ENCODE measurements around the gene ZBTB21.

Gene ZBTB21

DNA sequence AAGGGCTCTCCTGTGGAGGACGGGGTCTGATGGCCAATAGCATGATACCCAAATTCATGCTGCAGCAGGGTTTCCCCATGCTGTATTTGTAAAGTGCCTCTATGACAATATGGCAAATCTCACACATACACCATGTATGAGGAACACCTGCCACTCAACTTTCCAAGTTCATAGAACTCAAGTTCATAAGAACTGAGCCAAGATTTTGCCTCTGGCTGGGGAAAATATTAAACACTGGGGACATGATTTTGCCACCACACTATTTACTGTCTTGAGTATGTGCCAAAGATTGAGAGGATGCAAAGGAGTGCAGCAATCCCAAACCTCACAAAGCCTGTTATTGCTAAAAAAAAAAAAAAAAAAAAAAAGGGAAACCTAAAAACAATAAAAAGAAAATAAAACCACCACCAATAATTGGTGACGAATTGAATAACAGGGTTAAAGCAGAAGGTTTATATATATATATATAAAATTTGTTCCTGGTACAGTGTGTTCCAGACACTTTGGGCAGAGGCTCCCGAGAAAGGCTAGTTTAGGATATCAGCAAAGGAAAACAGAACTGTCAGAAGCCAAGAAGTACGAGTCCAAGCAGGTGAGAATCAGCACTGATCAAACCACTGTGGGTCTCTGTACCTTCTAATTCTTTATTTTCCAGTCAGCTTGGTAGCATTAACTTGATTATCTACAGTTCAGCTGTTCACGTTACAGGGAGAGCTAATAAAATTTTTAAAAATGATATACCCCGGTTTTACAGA lies 24.3 kb downstream of the ZBTB21 start:
- no peak for DNase-seq

- no peak for DNase-seq
Measured at GRCh38 chr21:41983229-41983628, 26.9 kb downstream of the ZBTB21 start.

GRCh38 chr21:41980561-41980960 lies 29.6 kb downstream of the ZBTB21 start:
- DNase-seq = no peak

- no peak for DNase-seq
Measured at GRCh38 chr21:41979751-41980369, 30.3 kb downstream of the ZBTB21 start.

DNA sequence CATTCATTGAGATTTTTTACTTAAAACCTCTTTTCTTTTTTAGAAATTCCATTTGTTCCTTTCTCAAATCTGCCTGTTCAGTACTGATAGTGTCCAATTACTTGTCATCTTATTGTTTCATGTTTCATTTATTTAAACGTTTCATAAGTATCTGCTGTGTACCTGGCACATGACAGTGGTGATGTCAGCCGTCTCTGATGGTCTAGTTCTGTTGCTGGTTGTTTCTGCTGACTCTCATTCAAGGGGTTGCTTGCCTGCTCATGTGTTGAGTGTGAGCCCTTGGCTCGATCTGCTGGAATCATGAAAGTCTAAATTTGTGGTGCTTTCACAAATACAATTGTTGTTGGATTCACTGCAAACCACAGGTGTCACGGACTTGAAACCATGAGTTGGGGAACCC lies 30.8 kb downstream of the ZBTB21 start:
- no peak for DNase-seq

DNA sequence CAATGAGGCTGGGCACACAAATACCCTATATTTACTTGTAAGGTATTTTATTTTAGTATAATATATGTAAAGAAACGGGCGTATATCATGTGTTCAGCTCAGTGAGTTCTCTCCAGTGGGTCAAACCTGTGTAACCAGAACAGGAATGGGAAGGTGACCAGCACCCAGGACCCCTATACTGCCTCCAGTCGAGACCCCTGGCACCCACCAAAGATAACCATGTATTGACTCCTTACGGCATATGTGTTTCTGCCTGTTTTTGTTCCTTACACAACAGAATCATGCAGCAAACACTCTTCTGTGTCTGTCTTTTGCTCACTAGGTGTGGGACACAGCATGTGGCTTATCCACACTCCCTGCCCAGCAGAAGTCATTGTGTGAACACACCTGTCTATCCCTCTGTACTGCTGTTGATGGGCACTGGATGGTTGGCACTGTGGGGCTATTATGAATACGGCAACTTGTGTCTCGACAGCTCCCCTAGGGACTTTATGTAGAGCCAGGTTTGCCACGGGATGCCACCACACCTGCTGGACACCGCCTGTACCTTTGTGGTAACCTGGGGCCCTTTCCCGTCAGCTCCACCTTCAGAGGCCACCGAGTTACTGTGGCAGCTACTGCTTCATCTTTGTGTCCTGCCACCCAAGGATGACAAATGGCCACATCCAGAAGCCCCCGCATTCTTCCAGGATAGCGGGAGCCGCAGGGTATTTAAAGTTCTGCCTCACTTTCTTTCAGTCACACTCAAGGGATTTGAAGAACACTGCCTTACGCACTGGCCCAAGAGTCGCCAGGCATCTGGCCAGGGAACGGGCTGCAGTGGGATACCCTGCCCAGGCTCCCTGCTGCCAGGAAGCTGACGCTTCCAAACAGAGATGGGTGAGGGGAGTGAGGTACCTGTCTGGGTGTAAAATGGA lies 32.9 kb downstream of the ZBTB21 start:
- DNase-seq = no peak

DNA sequence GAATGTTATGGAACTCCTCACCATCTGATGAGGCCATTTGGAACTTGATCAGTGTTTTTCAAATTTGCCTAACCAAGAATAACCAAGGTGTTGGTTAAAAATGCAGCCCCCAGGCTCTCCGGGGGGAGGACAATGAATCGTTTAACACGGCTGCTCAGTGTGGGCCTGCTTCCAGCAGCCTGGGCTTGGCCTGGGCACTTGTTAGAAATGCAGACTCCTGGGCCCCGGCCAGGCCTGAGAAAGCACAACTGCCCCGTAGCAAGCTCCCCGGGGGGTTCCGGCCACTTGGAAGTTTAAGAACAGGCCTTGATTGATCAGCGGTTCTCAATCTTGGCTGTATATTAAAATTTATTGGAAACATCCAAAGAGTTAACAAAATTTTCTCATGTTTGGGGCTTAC lies 33.5 kb downstream of the ZBTB21 start:
- DNase-seq = no peak

- no peak for DNase-seq
Measured at GRCh38 chr21:41975391-41976272, 34.5 kb downstream of the ZBTB21 start.

DNA sequence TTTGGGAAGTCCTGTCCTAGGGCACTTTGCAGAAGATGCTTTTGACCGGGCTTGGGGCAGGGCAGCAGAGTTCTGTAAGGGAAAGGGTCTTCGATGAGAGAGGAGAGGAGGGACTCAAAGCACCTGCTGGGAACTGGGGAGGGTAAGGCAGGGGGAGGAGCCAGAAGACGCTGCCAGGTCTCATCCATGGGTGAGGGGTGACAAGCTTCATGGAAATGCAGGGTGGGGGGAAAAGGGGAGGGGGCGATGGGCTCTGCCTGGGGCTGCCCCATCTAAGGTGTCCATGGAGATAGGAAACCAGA lies 35.5 kb downstream of the ZBTB21 start:
- DNase-seq = no peak

DNA sequence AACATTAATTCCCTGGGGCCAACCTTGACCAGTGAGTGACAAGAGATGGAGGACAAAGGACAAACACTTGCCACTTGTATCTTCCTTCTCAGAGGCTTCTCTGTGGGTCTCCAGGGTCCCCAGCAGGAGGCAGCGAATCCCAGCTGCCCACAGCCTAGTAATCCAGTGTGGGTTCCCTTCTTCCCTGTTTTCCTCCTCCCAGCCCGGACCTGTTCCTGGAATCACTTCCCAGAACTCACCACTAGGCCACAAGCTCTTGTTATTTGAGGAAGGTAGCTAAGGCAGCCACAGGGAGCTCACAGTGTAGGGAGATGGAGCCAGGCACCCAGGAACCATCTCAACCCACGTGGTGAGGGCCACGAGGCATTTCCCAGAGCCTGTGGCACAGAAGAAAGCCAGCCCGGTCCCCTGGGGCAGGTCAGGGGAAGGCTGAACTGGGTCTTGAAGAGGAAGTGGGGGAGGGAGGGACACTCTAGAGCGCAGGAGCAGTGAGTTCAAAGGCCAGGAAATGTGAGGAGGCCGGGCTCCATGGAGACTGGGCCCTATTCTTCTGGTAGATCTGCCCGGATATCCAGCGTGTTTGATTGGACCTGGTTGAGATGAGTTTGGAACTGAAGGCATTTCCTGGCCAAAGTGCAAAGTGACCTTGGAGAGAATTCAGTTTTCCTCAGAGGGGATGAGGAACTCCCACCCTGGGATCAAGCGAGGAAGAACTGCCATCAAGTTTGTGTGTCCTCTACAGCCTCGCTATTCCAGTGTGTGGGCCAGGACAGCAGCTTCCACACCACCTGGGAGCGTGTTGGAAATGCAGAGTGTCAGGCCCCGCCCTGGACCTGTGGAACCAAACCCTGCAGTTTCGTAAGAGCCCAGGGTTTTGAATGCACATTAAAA lies 36.1 kb downstream of the ZBTB21 start:
- peak; percentile 37 for DNase-seq

DNA sequence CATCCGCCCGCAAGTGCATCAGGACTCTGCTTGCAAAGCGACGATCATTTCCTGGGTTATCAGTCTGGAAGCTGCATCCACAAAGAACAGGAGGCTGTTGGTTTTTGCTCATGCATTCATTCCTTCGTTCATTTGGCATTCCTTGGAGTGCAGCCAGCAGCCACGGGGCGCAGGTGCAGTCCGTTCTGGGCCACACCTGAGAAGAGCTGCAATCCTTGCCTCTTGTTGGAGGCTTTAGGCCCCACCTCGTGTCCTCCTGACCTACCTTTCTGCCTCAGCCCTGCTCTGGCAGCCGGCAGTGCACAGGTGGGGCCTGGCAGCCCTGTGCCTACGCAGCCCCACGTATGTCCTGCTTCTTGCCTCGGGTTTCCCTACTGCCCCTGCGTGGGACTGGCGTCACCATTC lies 36.7 kb downstream of the ZBTB21 start:
- no peak for DNase-seq

- DNase-seq = no peak
Measured at GRCh38 chr21:41972511-41973205, 37.5 kb downstream of the ZBTB21 start.

DNA sequence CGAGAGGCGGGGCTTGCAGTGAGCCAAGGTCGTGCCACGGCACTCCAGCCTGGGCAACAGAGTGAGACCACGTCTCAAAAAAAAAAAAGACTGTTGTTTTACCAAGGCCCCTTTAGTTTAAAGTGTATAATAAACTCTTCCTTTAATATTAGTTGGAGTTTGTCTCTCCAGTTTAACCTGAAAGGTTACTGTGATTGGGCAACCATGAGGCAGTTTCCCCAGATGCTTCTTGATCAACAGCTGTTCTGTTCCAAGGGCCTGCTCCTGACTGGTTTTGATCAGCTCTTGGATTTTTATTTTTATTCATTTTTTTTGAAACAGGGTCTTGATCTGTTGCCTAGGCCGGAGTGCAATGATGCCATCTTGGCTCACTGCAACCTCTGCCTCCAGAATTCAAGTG lies 38.3 kb downstream of the ZBTB21 start:
- no peak for DNase-seq

GRCh38 chr21:41970751-41971653 lies 39.2 kb downstream of the ZBTB21 start:
- no peak for DNase-seq

DNA sequence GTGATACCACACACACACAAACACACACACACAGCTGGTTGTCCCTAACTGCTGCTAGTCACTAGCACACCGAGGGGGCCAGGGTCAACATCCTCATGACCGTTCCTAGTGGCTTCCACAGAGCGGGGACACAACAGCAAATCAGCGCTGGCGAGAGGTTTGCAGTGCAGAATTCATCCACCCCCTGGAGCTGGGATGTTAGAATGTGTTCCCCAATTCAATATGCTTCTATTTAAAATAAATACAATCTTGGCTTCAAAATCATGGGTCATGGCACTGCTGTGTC lies 40.1 kb downstream of the ZBTB21 start:
- DNase-seq = no peak

DNA sequence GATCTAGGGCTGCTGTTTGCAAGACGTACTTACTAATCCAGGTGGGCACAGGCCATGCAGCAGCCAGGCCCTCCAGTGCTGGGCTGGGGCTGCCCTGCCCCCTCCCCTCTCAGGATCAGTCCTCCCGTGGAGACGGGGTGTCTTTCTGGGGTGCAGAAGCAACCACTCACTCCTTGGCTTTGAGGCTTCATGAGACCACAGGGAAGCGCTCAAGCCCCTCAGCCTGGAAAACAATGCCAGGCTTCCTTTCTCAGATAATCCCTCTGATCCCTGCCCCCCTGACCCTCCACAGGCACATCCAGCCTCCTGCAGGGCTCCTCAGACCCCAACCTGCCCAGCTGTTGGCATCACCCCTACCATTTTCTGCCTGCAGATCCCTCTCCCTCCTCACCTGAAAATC lies 42.5 kb downstream of the ZBTB21 start:
- DNase-seq = no peak

- no peak for DNase-seq
Measured at GRCh38 chr21:41966872-41967621, 43.1 kb downstream of the ZBTB21 start.

DNA sequence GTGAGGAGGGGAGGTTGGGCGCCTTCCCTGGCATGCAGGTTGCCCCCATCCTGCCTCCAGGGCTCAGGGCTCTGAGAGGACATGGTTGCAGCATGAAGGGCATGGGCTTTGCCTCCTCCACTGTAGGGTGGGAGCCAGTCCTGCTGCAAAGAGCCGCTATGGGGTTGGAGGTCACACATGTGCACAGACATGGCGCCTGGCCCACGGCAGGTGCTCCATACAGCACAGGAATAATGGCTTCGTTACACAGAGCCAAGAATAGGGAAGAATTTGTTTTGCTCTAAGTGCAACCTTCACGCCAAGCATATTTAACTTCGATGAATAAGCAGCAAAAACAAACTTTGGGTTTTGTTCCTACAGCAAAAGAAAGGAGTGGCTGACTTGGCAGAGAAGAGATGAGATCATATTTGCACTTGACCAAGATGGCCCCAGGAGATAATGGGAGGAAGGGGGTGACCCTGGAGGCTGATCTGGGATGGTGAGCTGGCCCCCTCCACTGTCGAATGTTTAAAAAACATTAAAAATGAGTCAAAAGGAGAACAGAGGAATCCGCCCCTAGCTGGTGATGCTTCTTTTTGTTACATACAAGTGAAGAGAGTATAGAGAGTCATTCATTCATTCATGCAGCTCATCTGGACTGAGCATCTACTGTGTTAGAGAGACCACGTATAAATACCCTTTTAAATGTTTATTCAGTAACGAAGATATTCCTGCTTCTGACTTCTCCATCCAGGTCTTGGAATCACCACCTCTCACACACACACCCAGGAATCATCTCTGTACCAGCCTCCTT lies 43.9 kb downstream of the ZBTB21 start:
- no peak for DNase-seq
